H1 (cell line): ENCODE results near the gene CAMKK2. TPM values are rescaled to one million over a fixed set of nuclear protein-coding genes. Genes with fewer than 3 reads are reported as not detected.

Experiments used
- CTCF ChIA-PET: fragments of 300-600 bp; sonication (Branson Sonifier 250); formaldehyde crosslinking; loops from one replicate; lab custom pipeline; 2021; ENCODE audit not compliant: partially characterized antibody; lab: Charles Lee
- POLR2A ChIA-PET: fragments of 300-600 bp; sonication (Branson Sonifier 250); formaldehyde crosslinking; loops from one replicate; lab custom pipeline; 2021; ENCODE audit warnings: inconsistent platforms; ENCODE audit not compliant: partially characterized antibody; lab: Charles Lee
- DNase-seq, 2 experiments: peaks; one replicate each; pipeline versions ENCODE4 v3.0.0 to v3.0.0-alpha.2; 2010 to 2022; ENCODE audit warnings: low spot score in 2 of 2, low read depth in 1 of 2, mixed read lengths in 1 of 2
- FAIRE-seq: peaks from 2 replicates; lab custom pipeline; 2011; peaks lifted over from hg19 to GRCh38; lab: Jason Lieb, UNC
- H2AFZ ChIP-seq: 2 replicates; pipeline ENCODE4 v1.8.1; 2012; ENCODE audit warnings: low read length, inconsistent platforms
- H2AK5ac ChIP-seq: 2 replicates; pipeline ENCODE4 v1.6.1; 2013; ENCODE audit warnings: low read depth, low read length
- H2BK120ac ChIP-seq: replicated peaks from 2 replicates; pipeline ENCODE3; 2013; ENCODE audit warnings: low read depth, low read length, inconsistent platforms
- H2BK12ac ChIP-seq: 2 replicates; pipeline ENCODE4 v1.6.1; 2013; ENCODE audit warnings: low read depth, low read length
- H2BK15ac ChIP-seq: 2 replicates; pipeline ENCODE4 v1.6.1; 2013; ENCODE audit warnings: low read length
- H2BK20ac ChIP-seq: 2 replicates; pipeline ENCODE4 v1.6.1; 2013; ENCODE audit warnings: low read length
- H2BK5ac ChIP-seq: 2 replicates; pipeline ENCODE4 v1.6.1; 2013; ENCODE audit warnings: low read depth, low read length
- H3K14ac ChIP-seq: 2 replicates; pipeline ENCODE4 v1.6.1; 2013; ENCODE audit warnings: inconsistent platforms; ENCODE audit not compliant: insufficient read length
- H3K18ac ChIP-seq: 2 replicates; pipeline ENCODE4 v1.6.1; 2013; ENCODE audit warnings: low read length; ENCODE audit errors: extremely low read depth
- H3K23ac ChIP-seq: 2 replicates; pipeline ENCODE4 v1.6.1; 2013; ENCODE audit warnings: inconsistent platforms; ENCODE audit not compliant: insufficient read length
- H3K23me2 ChIP-seq: 2 replicates; pipeline ENCODE4 v1.6.1; 2013; ENCODE audit warnings: low read depth, low read length
- H3K27ac ChIP-seq: 2 replicates; pipeline ENCODE4 v1.6.1; 2011; ENCODE audit warnings: low read depth, low read length, inconsistent platforms
- H3K27me3 ChIP-seq, 4 experiments: replicated peaks in 1 of 4; 1 replicate in 1 of 4; 2 replicates in 3 of 4; pipeline versions ENCODE4 v1.6.1 to v1.8.1; 2011 to 2013; ENCODE audit warnings: low read length in 3 of 4, mild to moderate bottlenecking in 3 of 4, inconsistent platforms in 2 of 4, mixed read lengths in 2 of 4, moderate library complexity in 1 of 4; ENCODE audit not compliant: control insufficient read depth in 3 of 4, insufficient read depth in 3 of 4; ENCODE audit errors: extremely low read depth in 1 of 4
- H3K36me3 ChIP-seq, 4 experiments: 2 replicates each; pipeline versions ENCODE4 v1.6.1 to v1.8.1; 2011 to 2013; ENCODE audit warnings: mild to moderate bottlenecking in 4 of 4, low read length in 3 of 4, moderate library complexity in 2 of 4, control low read depth in 1 of 4, inconsistent platforms in 1 of 4; ENCODE audit not compliant: insufficient read depth in 4 of 4, control insufficient read depth in 2 of 4
- H3K4ac ChIP-seq: replicated peaks from 2 replicates; pipeline ENCODE3; 2013; ENCODE audit warnings: low read length, low read depth, mixed read lengths, inconsistent platforms; ENCODE audit not compliant: insufficient read length
- H3K4me1 ChIP-seq, 4 experiments: replicated peaks in 1 of 4; 1 replicate in 1 of 4; 2 replicates in 3 of 4; pipeline versions ENCODE4 v1.6.1 to v1.8.1; 2011 to 2013; ENCODE audit warnings: low read length in 3 of 4, inconsistent platforms in 2 of 4, mixed read lengths in 1 of 4; ENCODE audit not compliant: insufficient read depth in 4 of 4, control insufficient read depth in 3 of 4
- H3K4me2 ChIP-seq, 2 experiments: 2 replicates each; pipeline versions ENCODE4 v1.6.1 to v1.8.1; 2011 to 2013; ENCODE audit warnings: low read depth in 2 of 2, low read length in 2 of 2, control low read depth in 1 of 2, inconsistent platforms in 1 of 2, mild to moderate bottlenecking in 1 of 2; ENCODE audit not compliant: insufficient read depth in 1 of 2
- H3K4me3 ChIP-seq, 4 experiments: fragments of 200-600, 300-600 bp in 1 of 4; sonication (generic), shearing (Covaris generic), sonication (Bioruptor Twin) in 1 of 4; 2 replicates each; pipeline versions ENCODE4 v1.5.1 to v1.8.1; 2011 to 2016; ENCODE audit warnings: low read length in 4 of 4, low read depth in 3 of 4, control low read depth in 2 of 4, inconsistent platforms in 2 of 4, mild to moderate bottlenecking in 2 of 4, mixed read lengths in 1 of 4, moderate library complexity in 1 of 4; ENCODE audit not compliant: insufficient read depth in 2 of 4; ENCODE audit errors: extremely low read depth in 1 of 4
- H3K56ac ChIP-seq: replicated peaks from 2 replicates; pipeline ENCODE3; 2013; ENCODE audit warnings: low read depth, mild to moderate bottlenecking, mixed read lengths, low read length, inconsistent platforms; ENCODE audit not compliant: insufficient read length
- H3K79me1 ChIP-seq: 2 replicates; pipeline ENCODE4 v1.6.1; 2013; ENCODE audit warnings: low read depth, low read length, control low read depth
- H3K79me2 ChIP-seq, 2 experiments: 2 replicates each; pipeline versions ENCODE4 v1.6.1 to v1.8.1; 2012 to 2013; ENCODE audit warnings: low read length in 2 of 2, mild to moderate bottlenecking in 2 of 2, inconsistent platforms in 1 of 2; ENCODE audit not compliant: insufficient read depth in 2 of 2, control insufficient read depth in 1 of 2
- H3K9ac ChIP-seq, 4 experiments: replicated peaks in 1 of 4; 1 replicate in 1 of 4; 2 replicates in 3 of 4; pipeline versions ENCODE4 v1.6.1 to v1.8.1; 2011 to 2013; ENCODE audit warnings: low read depth in 3 of 4, low read length in 3 of 4, control low read depth in 2 of 4, mild to moderate bottlenecking in 2 of 4, moderate library complexity in 2 of 4, inconsistent platforms in 1 of 4; ENCODE audit errors: extremely low read depth in 1 of 4
- H3K9me3 ChIP-seq, 2 experiments: 2 replicates each; pipeline versions ENCODE4 v1.6.1 to v1.8.1; 2012 to 2013; ENCODE audit warnings: mild to moderate bottlenecking in 2 of 2, moderate library complexity in 2 of 2, control low read depth in 1 of 2, inconsistent platforms in 1 of 2, low read depth in 1 of 2, low read length in 1 of 2, mixed read lengths in 1 of 2; ENCODE audit not compliant: insufficient read depth in 2 of 2
- H4K20me1 ChIP-seq, 2 experiments: replicated peaks in 1 of 2; 2 replicates each; pipeline versions ENCODE3 to v1.8.1; 2011 to 2013; ENCODE audit warnings: inconsistent platforms in 2 of 2, low read length in 2 of 2, mild to moderate bottlenecking in 1 of 2; ENCODE audit not compliant: insufficient read depth in 2 of 2, control insufficient read depth in 1 of 2
- H4K5ac ChIP-seq: 2 replicates; pipeline ENCODE4 v1.6.1; 2013; ENCODE audit warnings: low read length, low read depth, mixed read lengths, inconsistent platforms; ENCODE audit not compliant: insufficient read length
- H4K8ac ChIP-seq: 2 replicates; pipeline ENCODE4 v1.8.0; 2013; ENCODE audit warnings: mild to moderate bottlenecking, moderate library complexity, low read length, inconsistent platforms; ENCODE audit not compliant: insufficient read depth; ENCODE audit errors: extremely low read depth
- H4K91ac ChIP-seq: replicated peaks from 2 replicates; pipeline ENCODE3; 2013; ENCODE audit warnings: low read length, mixed read lengths, inconsistent platforms; ENCODE audit not compliant: insufficient read length
- ASH2L ChIP-seq: fragments of 200-600, 300-600 bp; sonication (generic); IDR thresholded peaks from one replicate; pipeline ENCODE4 v1.7.1; 2017; ENCODE audit warnings: low read length
- CBX5 ChIP-seq: fragments of 300-800, 300-1000 bp; sonication (generic); IDR thresholded peaks from 2 replicates; pipeline ENCODE4 v1.7.1; 2016; ENCODE audit warnings: antibody characterized with exemption, low read length, low read depth
- FOSL1 ChIP-seq: IDR thresholded peaks from 2 replicates; pipeline ENCODE4 v1.6.1; 2011; ENCODE audit warnings: mild to moderate bottlenecking, low read depth, low read length, moderate library complexity; ENCODE audit not compliant: insufficient read depth
- GABPA ChIP-seq: IDR thresholded peaks from 2 replicates; pipeline ENCODE4 v1.6.1; 2011; ENCODE audit warnings: mild to moderate bottlenecking, low read length, moderate library complexity, borderline replicate concordance; ENCODE audit not compliant: insufficient read depth
- KDM4A ChIP-seq: IDR thresholded peaks from one replicate; pipeline ENCODE4 v1.7.1; 2012; ENCODE audit warnings: low read depth, mild to moderate bottlenecking, moderate library complexity, low read length, inconsistent platforms; ENCODE audit not compliant: severe bottlenecking
- SP2 ChIP-seq: IDR thresholded peaks from 2 replicates; pipeline ENCODE4 v1.6.1; 2012; ENCODE audit warnings: mild to moderate bottlenecking, low read length, inconsistent platforms
- SUZ12 ChIP-seq: fragments of 200-600 bp; sonication (generic); IDR thresholded peaks from 2 replicates; pipeline ENCODE4 v1.6.1; 2012; ENCODE audit warnings: mild to moderate bottlenecking, inconsistent platforms, low read length, moderate library complexity, mixed read lengths
- TCF12 ChIP-seq: IDR thresholded peaks from 2 replicates; pipeline ENCODE4 v1.6.1; 2011; ENCODE audit warnings: low read depth, mild to moderate bottlenecking, low read length
- WGBS, 2 experiments: shearing (Covaris generic) in 1 of 2; methylation state at CpG; one replicate each; pipeline versions ENCODE4 v1.1.6 to v1.1.7; 2013 to 2015; ENCODE audit warnings: low lambda C conversion rate in 2 of 2, mixed read lengths in 2 of 2, inconsistent platforms in 1 of 2, low coverage in 1 of 2, missing lambda C conversion rate in 1 of 2; ENCODE audit not compliant: insufficient replicate concordance in 2 of 2, insufficient coverage in 1 of 2, insufficient read length in 1 of 2; ENCODE audit errors: extremely low coverage in 1 of 2, missing lambda C conversion rate in 1 of 2; 5-methylcytosine and 5-hydroxymethylcytosine counted together
- polyA plus RNA-seq, 7 experiments: library from polyadenylated mRNA; depleted of rRNA in 3 of 7; stranded (reverse) in 5 of 7; unstranded in 2 of 7; fragments of >200 nt in 5 of 7; fragments of 200-250 nt in 2 of 7; gene quantifications; 1 replicate in 5 of 7; 2 replicates in 1 of 7; 4 replicates in 1 of 7; pipeline versions ENCODE4 v1.2.1 to v1.2.3, GENCODE V29; 2011 to 2013; ENCODE audit warnings: missing spikeins in 2 of 7, mixed read lengths in 2 of 7
- total RNA-seq: library from RNA; stranded (reverse); fragmentation: NEBNext Ultra II Directional; extraction: Animal tissue kit (Norgen Biotek cat#: 25700); gene quantifications from 2 replicates; pipeline ENCODE4 v1.2.1, GENCODE V29; 2021

The CAMKK2 gene
- total and polyA plus RNA-seq, 2 of the 8 experiments (the other 6 are each of a cell fraction or from before 2014, with no cell fraction given), result 29.6 to 30.6 TPM

DNA sequence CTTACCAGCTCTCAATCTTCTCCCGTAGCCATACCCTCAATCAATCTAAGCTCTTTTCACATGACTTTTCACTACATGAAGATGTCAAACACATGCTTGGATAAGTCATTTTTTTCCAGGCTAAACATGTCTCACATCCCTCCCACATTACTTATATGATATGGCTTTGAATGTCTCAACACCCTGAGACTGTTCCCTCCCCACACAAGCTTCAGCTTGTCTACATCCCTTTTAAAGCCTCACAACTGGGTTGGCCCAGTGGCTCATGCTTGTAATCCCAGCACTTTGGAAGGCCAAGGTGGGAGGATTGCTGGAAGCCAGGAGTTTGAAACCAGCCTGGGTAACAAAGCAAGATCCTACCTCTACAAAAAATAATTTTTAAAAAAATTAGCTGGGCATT lies 37.2 kb upstream of the CAMKK2 start:
- Histone ChIP-seq H3K27me3 (no peaks in the 10 kb centered on the region), H3K14ac (no peak overlapping the region), H4K8ac (no peak overlapping the region), H3K18ac (no peak overlapping the region), H2BK15ac (no peak overlapping the region), H2BK120ac (no peak overlapping the region), H2BK5ac (no peak overlapping the region), H4K20me1 (peaks cover 1 to 2% of the 10 kb centered on the region in 2 experiments), H3K9ac (no peak overlapping the region), H3K9me3 (no peaks in the 10 kb centered on the region), H3K4me2 (no peak overlapping the region), H4K5ac (no peak overlapping the region), H3K4ac (no peak overlapping the region), H3K4me3 (no peak overlapping the region), H2BK12ac (no peak overlapping the region), H3K4me1 (0 out of 7 replicates have a peak, but pooled peaks cover 0 to 3% (median 0%) of the 10 kb centered on the region in 4 experiments), H3K27ac (no peak overlapping the region), H3K36me3 (peaks cover 17 to 59% (median 48%) of the 10 kb centered on the region in 4 experiments), H4K91ac (no peak overlapping the region), H2AFZ (no peak overlapping the region), H3K56ac (no peak overlapping the region), H2AK5ac (no peak overlapping the region), H3K23me2 (no peaks in the 10 kb centered on the region), H3K79me1 (no peaks in the 10 kb centered on the region), H3K79me2 (no peaks in the 10 kb centered on the region), H3K23ac (no peak overlapping the region), H2BK20ac (no peak overlapping the region)
- TF ChIP-seq CBX5, result no peak
- no peak for TF ChIP-seq KDM4A
- TF ChIP-seq SP2, result no peak
- TF ChIP-seq TCF12, result no peak
- TF ChIP-seq ASH2L, result no peak
- no peak for TF ChIP-seq FOSL1
- no peak for TF ChIP-seq SUZ12
- TF ChIP-seq GABPA, result no peak
- DNase-seq (no peak), FAIRE-seq (no peak)
- POLR2A ChIA-PET, result interaction anchor here (1.1 kb wide), 2 partner anchors 10 to 12 kb away, joined by 3 to 4 read pairs; no protein-coding TSS in a partner anchor
- CTCF ChIA-PET, result interaction anchor here (0.7 to 4.2 kb wide), 13 partner anchors 9 to 109 kb away, joined by 3 to 24 read pairs (median 5); no protein-coding TSS in a partner anchor
- 92% methylated on average over 1 of the region's 1 CpG; no CpG with 5 or more reads in 1 of the 2 experiments for WGBS, 2 experiments
